PFSK-1 (cell line): ENCODE data around the gene STX5.

Source experiments
- FOXP2 ChIP-seq: optimal IDR thresholded peaks from 2 replicates; pipeline ENCODE3; 2011; ENCODE audit warnings: borderline replicate concordance, control low read depth, inconsistent platforms; ENCODE audit not compliant: insufficient read depth; ENCODE audit errors: extremely low read length, extremely low read depth
- POLR2AphosphoS5 ChIP-seq: IDR thresholded peaks from 2 replicates; pipeline ENCODE4 v1.6.1; 2012; ENCODE audit warnings: low read depth, mild to moderate bottlenecking, control low read depth, low read length, moderate library complexity
- SIN3A ChIP-seq: IDR thresholded peaks from 2 replicates; pipeline ENCODE4 v1.6.1; 2012; ENCODE audit warnings: mild to moderate bottlenecking, low read length, moderate library complexity, borderline replicate concordance; ENCODE audit not compliant: insufficient read depth
- TAF1 ChIP-seq: IDR thresholded peaks from 2 replicates; pipeline ENCODE4 v1.6.1; 2012; ENCODE audit warnings: low read length, control low read depth, borderline replicate concordance; ENCODE audit not compliant: insufficient read depth
- TF ChIP-seq, protein P1 (sequence below), 2 experiments: IDR thresholded peaks; 2 replicates each; pipeline versions ENCODE4 v1.6.1 to v1.8.0; 2011 to 2012; ENCODE audit warnings: low read depth in 2 of 2, low read length in 2 of 2, control low read depth in 1 of 2, inconsistent platforms in 1 of 2, mild to moderate bottlenecking in 1 of 2, moderate library complexity in 1 of 2; ENCODE audit not compliant: insufficient read depth in 1 of 2

Gene STX5

DNA sequence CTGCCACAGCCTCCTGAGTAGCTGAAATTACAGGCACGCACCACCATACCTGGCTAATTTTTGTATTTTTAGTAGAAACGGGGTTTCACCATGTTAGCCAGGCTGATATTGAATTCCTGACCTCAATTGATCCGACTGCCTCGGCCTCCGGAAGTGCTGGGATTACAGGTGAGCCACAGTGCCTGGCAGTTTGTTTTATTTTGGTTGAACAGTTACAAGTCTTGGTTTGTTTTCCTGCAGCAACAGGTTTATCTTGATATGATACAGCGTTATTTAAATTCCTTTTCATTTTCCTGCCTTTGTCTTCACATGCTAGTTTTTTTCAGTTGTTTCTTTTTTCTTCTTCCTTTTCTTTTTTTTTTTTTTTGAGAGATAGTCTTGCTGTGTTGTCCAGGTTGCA is 44.9 kb upstream of the STX5 start:
- TF ChIP-seq POLR2AphosphoS5 (no peak), TAF1 (no peak), FOXP2 (no peak)
- TF ChIP-seq, protein P1, sequence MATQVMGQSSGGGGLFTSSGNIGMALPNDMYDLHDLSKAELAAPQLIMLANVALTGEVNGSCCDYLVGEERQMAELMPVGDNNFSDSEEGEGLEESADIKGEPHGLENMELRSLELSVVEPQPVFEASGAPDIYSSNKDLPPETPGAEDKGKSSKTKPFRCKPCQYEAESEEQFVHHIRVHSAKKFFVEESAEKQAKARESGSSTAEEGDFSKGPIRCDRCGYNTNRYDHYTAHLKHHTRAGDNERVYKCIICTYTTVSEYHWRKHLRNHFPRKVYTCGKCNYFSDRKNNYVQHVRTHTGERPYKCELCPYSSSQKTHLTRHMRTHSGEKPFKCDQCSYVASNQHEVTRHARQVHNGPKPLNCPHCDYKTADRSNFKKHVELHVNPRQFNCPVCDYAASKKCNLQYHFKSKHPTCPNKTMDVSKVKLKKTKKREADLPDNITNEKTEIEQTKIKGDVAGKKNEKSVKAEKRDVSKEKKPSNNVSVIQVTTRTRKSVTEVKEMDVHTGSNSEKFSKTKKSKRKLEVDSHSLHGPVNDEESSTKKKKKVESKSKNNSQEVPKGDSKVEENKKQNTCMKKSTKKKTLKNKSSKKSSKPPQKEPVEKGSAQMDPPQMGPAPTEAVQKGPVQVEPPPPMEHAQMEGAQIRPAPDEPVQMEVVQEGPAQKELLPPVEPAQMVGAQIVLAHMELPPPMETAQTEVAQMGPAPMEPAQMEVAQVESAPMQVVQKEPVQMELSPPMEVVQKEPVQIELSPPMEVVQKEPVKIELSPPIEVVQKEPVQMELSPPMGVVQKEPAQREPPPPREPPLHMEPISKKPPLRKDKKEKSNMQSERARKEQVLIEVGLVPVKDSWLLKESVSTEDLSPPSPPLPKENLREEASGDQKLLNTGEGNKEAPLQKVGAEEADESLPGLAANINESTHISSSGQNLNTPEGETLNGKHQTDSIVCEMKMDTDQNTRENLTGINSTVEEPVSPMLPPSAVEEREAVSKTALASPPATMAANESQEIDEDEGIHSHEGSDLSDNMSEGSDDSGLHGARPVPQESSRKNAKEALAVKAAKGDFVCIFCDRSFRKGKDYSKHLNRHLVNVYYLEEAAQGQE (IDR thresholded peaks at IDR 0.05; ENCODE audit: insufficient read depth in 1 of 2, low read depth in 2 of 2, low read length in 2 of 2) = no peak

- TF ChIP-seq POLR2AphosphoS5 = no peak
- no peak for TF ChIP-seq SIN3A
- no peak for TF ChIP-seq FOXP2
- TF ChIP-seq TAF1 = no peak
- TF ChIP-seq, protein P1 (IDR thresholded peaks at IDR 0.05; ENCODE audit: insufficient read depth in 1 of 2, low read depth in 2 of 2, low read length in 2 of 2) = no peak
Observed at GRCh38 chr11:62875698-62876478, 44.0 kb upstream of the STX5 start.

DNA sequence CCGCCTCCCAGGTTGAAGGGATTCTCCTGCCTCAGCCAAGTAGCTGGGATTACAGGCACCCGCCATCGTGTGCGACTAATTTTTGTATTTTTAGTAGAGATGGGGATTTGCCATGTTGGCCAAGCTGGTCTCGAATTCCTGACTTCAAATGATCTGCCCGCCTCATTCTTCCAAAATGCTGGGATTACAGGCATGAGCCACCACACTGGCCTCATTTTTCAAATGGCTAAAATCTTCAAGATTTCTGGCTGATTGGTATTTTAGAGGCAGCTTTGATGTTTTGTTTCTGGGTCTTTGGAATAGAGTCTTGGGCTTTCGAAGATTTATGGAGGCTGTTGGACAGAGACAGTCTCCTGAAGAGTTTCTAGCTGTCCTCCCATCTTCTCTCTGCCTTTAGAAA is 43.0 kb upstream of the STX5 start:
- no peak for TF ChIP-seq FOXP2
- no peak for TF ChIP-seq SIN3A
- TF ChIP-seq TAF1 = no peak
- no peak for TF ChIP-seq POLR2AphosphoS5
- TF ChIP-seq, protein P1 (IDR thresholded peaks at IDR 0.05; ENCODE audit: insufficient read depth in 1 of 2, low read depth in 2 of 2, low read length in 2 of 2) = no peak

DNA sequence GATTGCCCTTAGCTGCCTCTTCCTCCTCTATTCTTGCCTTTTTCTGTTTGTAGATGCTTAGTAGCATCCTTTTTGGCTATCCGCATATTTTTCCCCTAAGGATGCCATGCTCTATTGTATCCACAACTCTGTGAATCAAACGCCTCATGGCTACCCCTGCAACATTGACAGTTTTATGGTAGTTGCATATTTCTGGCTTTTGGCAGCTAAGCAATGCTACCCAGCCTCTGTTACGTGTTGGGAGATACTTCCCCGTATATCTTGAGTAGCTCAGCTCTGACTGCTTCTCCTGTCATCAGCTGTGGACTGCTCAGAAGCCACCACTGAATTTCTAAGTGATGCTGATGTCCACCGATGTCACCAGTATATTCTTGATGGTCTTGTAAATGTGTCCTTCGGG is 33.8 kb upstream of the STX5 start:
- TF ChIP-seq POLR2AphosphoS5 (no peak), TAF1 (no peak)

DNA sequence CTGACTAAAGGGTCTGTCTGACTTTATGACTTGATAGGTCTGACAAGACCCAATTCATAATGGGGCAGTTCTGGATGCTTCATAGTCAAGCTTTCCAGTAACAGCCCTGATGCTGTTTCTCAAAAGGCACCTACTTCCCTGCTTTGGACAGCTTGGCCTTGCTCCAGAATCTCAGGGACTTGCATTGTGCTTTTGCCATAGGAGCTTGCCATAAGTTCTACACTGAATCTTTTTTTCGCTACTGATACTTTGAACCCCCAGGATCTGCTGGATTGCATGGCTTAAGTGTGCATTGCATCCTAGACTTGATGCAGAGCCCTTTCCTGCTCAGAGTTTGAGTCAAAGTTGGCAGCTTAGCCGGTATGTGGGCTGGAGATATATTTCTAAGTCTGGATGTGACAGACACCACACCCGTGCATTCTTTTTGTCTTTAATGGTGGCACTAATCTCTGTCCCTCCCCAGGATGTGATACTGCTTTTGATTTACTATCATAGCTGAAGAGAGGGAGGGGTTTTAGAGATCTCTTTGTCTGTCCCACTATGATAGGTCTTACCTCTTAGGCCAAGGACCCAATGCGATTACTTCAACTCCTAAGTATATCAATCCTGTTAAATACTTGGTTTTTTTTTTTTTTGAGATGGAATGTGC is 32.0 kb upstream of the STX5 start:
- TF ChIP-seq FOXP2 = no peak
- TF ChIP-seq, protein P1 (IDR thresholded peaks at IDR 0.05; ENCODE audit: insufficient read depth in 1 of 2, low read depth in 2 of 2, low read length in 2 of 2) = no peak
- no peak for TF ChIP-seq TAF1
- no peak for TF ChIP-seq POLR2AphosphoS5
- TF ChIP-seq SIN3A = no peak
